ENCODE results near the gene KCNK2.
"Not testable (repeated sequence)": the region's sequence is repeated elsewhere in the genome, so short reads cannot be mapped to it uniquely, and the experiment has no call there.

The KCNK2 gene

DNA sequence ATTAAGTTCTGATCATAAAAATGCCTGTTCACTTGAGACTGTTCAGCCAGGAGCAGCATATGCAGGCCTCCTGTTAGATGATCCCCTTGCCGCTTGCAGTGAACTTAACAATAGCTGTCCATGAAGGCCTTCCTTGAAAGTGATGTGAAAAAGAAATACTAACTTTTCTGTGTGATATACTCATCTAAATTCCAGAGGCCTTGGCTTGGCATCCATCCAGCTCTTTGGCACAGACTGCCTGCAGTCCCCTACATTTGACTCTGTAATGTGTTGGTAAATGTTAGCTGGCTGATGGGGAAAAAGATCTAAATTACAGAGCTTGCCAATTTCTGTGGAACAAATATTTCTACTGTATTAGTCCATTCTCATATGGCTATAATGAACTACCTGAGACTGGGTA lies 73.7 kb downstream of the KCNK2 start:
- DNase-seq (ENCODE audit: low spot score) = no peak

DNA sequence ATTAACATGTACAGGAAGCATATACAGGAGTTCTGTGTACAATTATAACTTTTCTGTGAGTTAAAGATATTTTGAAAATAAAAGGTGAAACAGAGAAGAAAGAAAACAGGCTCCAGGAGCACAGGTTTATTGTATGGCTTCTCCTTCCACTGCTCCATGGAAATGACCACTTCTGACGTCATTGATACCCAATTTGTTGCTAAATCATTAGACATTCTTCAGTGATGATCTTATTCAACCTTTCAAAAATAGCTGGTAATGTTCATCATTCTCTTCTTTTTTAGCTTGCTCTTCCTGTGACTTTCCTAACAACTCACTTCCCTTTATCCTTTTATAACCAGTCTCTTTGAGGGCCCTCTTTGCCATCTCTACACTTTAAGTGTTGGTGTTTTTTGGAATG lies 77.8 kb downstream of the KCNK2 start:
- DNase-seq (ENCODE audit: low spot score) = no peak

DNA sequence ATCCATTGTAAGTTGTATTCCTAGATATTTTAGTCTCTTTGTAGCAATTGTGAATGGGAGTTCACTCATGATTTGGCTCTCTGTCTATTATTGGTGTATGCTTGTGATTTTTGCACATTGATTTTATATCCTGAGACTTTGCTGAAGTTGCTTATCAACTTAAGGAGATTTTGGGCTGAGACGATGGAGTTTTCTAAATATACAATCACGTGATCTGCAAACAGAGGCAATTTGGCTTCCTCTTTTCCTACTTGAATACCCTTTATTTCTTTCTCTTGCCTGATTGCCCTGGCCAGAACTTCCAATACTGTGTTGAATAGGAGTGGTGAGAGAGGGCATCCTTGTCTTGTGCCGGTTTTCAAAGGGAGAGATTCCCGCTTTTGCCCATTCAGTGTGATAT lies 80.6 kb downstream of the KCNK2 start:
- DNase-seq (ENCODE audit: low spot score) = not testable (repeated sequence)

DNA sequence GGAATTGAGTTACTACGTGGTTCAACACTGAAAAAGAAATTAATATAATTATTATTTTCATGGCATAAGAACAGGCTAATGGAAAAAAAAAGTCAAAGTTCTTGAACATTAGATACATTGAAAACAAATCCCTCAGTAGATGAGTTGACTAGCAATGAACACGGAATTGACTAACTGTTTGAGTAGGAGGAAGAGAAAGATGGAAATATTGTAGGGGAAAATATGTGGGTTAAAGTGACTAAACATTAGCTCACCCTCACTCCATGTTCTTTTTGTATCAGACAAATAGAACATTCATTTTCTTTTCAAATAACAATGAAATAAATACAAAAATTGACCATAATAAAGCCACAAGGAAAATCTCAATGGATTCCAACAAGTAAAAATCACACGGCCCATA lies 84.3 kb downstream of the KCNK2 start:
- DNase-seq (ENCODE audit: low spot score) = no peak

DNA sequence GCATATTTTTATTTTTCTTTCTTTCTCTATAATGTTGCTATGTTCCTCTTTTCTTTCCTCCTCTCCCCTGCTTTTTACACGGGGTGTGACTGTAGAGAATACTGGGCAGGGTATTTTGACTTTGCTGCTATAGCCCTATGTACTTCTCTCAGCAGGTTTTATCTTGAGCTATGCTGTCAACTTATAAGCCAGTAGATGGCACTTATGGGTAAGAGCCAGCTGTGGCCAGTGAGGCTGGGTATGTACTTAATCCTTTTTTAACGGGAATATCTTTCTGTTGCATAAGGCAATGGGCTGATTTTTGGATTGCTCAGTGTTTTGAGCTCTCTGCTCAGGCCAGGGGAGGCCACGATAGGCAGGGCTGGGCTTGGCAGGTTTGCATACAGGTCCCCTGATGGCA lies 99.0 kb downstream of the KCNK2 start:
- no peak for DNase-seq (ENCODE audit: low spot score)

DNA sequence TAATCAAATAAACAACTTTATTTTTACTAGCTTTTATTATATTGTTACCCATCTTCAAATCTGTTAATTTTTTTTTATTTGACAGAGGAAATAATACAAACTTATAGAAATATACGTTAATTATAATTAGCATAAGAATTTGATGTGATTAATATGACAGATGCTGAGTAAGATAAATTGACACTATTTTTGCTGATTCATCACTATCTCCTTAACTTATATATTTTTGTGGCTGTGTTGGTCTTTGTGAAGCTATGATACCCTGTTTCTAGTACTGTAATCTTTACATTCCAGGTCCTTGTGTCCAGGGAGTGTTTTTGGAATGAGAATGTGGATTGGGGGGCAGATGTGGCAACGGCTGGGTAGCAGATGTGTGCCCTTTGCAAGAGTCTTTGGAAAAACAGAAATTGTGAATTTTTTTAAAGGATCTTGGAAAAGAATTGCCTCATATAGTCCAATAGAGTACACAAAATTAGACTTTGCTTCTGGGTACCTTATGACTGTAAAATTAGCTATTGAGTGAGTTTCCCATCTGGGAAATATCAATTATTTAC lies 102.6 kb downstream of the KCNK2 start:
- DNase-seq (ENCODE audit: low spot score) = no peak

DNA sequence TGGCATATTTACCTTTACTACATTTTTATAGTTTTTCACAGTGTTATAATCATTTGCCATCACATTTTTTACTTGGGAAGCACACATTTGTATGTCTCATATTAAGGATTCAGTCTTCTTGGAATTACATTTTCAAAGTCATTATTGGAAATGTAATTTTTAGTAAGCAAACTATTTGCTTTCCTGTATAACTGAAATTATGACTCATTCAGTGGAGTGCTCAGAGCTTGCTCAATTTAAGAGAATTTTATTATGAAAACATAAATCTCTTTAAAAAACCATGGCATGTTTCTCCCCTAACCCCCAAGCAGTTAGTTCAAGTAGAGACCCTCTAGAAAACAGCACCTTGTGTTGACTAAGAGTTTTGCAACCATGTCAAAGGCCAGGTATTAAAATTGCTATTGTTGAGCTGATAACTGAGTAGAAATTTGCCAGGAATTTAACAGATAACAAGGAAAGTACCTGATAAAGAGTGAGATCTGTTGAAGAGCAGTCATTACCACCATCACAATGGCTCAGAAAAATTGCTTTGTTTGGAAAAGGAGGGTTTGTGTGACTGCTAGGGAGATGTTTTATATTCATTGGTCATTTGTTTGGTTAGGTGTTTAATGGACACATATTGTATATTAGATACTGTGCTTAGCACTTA lies 105.9 kb downstream of the KCNK2 start:
- no peak for DNase-seq (ENCODE audit: low spot score)

DNA sequence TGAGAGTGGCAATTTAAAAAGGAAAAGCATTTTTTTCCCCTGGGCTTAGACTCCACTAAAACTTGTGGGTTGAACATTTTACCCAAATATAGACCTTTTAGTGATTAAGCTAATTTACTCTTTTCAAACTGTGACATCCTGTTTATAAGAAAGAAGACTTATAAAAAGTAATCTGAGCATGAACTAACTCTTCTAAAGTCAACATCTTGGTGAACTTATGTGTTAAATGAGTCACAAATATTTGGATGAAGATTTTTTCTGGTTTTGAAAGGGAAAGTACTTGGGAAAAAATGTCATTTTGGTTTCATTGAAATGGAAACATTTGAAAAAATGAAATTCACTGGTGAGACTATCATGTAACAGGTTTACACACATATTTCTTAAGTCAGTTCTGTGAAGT lies 109.8 kb downstream of the KCNK2 start:
- DNase-seq (ENCODE audit: low spot score) = no peak

DNA sequence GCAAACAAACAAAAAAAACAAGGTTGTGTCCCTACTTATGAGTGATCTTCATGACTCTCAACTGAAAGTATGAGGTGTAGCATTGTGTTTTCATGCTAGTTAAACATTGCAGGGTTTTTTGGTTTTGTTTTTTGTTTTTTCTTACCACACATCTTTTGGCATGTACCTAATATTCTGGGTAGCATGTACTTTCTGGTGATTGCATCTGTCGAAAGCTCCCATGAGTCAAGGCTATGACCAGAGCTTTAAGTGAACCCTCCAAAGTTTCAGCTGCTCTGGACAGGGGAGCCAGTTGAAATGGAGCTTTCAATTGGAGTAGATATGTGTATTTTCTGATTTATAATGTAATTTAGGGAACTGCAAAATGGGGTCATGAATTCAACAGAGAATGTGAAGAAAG lies 115.5 kb downstream of the KCNK2 start:
- no peak for DNase-seq (ENCODE audit: low spot score)

DNA sequence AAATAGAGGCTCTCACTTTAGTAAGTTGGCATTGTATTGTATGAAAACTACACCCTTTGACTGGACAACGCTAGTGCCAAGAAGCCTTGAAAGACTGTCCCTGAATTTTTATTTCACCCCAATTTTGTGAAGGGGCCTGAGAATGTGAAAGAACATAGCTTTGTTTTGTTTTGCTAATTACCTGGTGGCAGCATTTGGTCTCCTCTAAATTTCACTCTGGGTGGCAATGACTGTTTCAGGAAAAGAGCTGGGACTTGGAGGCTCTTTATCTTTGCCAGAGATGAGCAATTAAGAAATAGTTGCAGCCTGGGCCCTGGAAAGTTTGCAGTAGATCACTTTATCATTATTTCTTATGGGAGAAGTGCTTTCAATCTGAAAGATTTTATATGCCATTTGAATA lies 117.6 kb downstream of the KCNK2 start:
- DNase-seq (ENCODE audit: low spot score) = no peak

DNA sequence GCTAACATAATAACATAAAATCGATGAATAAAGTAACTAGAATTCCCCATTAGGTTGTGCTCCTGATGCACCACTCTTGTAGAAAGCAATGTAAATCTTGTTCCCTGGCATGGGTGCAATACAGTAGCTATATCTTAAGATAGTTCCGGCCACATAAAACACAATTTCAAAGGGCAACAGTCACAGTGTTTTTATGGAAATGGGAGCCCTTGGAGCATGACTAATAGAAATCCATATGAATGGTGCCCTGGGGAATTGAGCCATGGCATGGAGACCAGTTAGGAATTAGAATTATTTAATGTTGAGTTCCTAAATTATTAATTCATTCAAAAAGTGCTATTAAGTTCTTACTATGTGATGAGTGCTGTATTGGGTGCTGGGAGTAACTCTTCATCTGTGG lies 118.7 kb downstream of the KCNK2 start:
- no peak for DNase-seq (ENCODE audit: low spot score)

DNA sequence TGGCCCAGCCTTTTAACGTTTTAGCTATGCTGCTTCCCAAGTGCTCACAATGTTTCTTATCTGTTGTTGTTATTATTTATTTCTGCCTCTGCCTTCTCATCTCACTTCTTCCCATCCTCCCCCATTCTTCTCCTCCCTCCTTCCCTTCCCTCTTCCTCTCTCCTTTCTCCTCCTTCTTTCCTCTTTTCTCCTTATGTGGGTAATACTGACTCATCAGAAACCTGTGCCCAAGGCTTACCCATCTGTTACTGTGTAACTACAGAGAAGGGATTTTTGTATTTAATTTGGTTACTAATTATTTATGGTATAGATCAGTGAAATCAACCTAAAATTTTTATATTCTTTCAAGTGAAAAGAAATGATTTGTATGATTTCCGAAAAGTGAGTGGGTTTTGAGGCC lies 120.3 kb downstream of the KCNK2 start:
- no peak for DNase-seq (ENCODE audit: low spot score)

DNA sequence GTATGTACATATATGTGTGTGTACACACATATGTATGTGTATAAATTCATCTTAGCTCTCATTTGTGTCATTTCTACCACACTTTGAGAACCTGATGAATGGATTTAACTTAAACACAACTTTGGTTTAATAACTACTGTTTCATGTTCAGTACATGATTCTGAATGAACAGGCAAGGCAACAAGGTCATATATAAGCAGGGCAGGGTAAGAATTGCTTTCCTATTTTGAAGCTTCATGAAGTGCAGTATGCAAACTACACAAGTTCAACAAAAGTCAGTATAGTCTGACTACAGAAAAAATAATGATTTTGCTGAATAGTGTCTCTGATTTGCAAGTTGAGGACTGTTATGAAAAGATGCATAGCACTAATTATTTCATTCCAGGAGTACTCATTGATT lies 127.6 kb downstream of the KCNK2 start:
- DNase-seq (ENCODE audit: low spot score) = no peak

DNA sequence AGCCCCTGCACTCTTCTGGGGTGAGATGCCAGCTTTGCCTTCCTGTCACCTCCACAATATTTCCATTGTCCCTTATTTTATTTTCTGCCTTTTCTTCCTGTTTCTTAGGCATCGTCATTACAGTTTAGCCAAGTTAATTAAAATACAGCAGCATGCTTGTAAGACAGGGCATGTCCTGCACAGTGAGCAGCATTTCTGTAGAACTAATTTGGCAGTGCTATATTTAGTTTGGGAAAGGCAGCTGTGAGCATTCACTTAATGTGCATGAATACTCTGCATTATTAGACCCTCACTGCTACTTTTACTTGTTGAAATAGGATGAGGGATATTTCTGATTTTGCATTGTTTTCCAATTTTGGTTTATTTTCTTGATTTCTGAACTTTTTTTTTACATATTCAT lies 133.3 kb downstream of the KCNK2 start:
- DNase-seq (ENCODE audit: low spot score) = no peak

DNA sequence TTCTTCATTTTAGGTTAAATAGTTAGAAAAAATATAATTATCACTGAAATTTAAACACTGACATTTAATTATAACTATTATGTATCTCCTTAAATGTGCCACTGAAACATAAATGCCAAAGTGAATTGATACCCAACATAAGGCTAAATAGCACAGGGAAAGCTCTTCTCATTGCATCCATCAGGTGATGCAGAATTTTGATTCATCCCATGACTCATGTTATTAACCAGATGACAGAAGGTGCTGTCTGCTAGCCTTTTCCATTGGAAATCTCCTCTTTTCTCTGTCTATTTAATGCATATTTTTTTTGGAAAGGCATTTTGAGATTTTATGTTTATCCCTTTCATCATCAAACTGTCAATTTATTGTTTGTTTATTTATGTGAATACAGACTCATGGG lies 136.8 kb downstream of the KCNK2 start:
- no peak for DNase-seq (ENCODE audit: low spot score)

DNA sequence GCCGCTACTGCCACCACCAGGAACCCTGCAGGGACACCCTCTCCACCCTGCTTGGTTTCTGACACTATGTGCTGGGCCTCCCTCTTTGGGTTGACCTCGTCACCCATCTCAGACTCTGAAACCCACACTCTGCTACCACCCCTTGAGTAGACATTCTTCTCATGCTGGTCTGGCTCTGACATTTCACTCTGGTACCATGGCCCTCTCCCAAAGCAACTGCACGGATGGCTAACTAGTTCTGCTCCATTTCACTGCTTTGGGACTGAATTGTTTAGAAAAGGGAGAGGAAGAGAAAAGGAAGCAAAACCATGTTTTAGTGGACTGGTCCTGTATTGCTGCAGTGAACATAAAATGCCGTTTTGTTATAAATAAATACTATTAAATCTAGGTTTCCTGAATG lies 137.8 kb downstream of the KCNK2 start:
- no peak for DNase-seq (ENCODE audit: low spot score)

DNA sequence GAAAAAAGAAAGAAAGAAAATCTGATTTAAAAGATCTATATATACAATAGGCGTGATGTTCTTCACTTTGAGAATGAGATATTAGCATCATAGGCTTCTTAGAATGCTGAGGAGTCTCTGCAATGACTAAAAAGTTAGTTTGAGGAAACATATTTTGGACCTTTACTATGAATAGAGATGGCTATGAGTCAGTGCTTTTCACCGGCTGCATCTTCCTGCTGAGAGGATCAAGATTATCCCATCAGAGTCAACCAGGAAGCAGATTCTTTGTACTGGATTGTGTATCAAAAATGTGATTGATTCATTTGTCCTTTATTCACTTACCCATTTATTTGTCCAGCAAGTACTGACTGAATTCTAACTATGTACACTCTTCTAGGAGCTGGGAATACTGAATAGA lies 144.2 kb downstream of the KCNK2 start:
- no peak for DNase-seq (ENCODE audit: low spot score)

DNA sequence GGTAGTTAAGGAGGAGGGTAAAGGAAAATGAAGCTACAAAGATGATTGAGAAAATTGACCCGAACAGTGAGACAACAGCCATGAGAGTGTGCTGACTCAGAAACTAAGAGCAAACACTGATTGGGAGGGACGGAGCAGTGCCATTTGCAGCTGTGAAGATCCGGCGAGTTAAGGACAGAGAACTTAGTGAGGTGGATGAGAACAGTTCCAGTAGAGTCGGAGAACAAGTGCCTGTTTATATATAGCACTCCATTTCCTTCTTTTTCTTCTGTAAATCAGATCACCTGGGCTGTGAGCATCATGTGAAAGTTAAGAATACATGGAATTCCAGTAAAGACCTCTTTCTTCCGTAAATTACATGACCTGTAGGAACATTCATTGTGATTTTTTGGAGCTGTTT lies 145.7 kb downstream of the KCNK2 start:
- no peak for DNase-seq (ENCODE audit: low spot score)

DNA sequence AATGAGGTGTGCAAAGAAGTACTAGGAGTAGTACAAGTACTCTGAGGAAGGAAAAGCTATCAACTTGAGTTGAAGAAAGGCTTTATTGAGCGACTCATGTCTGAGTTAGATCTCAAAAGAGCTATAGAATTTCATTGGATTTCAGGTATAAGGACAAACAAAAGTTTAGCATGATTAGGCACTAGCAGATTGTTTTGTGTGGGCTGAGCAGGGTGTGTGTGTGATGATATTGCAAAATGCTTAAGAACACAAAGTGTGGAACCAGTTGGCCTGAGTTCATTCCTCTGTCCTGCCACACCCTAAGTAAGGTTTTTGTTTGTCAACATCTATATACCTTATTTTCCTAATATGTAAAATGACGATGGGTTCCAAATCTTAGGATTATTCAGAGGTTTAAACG lies 158.9 kb downstream of the KCNK2 start:
- no peak for DNase-seq (ENCODE audit: low spot score)

DNA sequence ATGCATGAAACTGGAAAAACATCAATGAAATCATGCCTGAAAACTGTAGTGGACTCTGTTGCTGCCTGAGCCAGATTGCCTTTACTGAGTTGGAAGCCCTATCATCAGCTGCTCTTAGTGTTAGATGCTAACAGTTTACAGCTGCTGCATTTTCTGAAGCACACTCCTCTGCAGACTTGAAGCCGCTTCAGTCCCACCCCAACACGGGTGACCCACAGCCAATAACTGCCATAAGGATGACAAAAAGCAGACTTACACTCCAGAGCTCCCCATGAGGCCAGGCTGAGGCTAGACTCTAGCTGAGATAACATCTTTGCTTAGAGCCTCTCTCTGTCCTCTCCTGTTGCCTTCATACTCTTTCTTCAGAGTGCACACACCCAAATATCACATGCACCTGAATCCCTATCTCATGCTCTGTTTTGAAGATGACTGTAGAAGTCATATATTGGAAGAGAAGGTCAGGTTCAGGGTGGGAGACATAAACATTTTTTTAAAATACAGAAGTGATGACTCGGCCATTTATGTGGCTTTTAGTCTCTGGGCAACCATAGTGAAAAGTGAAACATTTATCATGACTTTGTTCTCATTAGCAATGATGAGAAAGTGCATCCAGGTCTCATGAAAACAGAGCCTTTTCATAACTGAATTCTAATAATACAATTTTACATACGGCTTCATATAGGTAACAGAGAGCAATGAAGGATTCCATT lies 161.0 kb downstream of the KCNK2 start:
- DNase-seq (ENCODE audit: low spot score) = no peak

DNA sequence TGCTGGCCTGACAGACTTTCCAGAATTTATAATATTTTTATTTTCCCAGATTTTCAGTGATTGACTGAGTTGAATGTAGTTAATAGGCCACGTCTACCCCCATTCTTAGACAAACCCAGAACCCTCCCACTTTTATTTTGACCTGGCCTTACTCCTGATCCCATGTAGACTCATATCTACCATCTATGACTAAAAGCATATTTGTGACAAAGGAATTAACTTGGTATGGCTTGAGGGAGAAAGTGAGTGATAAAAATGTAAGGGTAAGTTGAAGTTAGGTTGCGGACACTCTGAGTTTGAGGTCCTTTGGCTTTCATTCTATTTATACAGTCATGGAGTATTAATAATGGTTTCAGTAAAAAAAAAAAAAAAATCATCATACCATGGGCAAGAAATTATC lies 168.4 kb downstream of the KCNK2 start:
- DNase-seq (ENCODE audit: low spot score) = no peak

DNA sequence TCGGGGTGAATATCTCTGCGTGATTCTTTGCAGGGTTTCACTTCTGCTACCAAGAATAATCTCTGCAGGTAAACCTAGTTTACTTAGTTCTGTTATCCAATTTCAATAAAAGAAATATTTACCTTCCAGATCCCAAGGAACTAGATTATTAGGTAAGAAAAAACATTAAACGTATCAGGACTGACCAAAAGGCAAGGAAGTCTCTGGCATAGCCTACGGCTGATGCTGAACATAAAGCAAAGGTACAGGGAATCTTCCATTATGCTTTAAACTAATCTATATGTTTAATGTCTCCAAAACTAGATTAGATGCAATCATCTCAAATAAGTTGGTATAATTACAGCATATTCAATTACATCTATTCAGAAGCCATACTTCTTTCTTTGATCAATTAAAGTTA lies 168.9 kb downstream of the KCNK2 start:
- no peak for DNase-seq (ENCODE audit: low spot score)

DNA sequence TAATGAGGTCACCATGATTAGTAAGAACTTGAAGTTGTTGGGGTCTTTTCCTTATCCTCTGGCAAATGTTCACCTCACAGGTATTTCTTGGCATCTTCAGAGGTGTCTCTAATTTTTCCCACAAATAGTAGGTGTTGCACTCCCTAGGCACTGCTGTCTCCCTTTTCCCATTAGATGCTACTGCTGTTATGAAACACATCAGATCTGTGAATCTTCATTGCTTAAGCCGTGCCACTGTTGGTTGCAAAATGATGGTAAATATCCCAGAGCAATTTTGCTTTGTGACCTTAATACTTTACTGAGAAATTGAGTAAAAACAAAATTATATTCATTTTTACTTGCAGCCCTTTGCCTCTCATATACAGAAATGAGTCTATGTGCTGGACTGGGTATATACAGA lies 169.6 kb downstream of the KCNK2 start:
- DNase-seq (ENCODE audit: low spot score) = no peak
